Activated effector memory CD4-positive, alpha-beta T cell treated with anti-CD3 and anti-CD28 coated beads, Interleukin-2, amount 50 U/mL, for 16 hours (primary cell): ENCODE results near the gene ARAP2.

ENCODE experiments used
- DNase-seq: peaks from one replicate; pipeline ENCODE4 v3.0.0-alpha.2; 2020

ARAP2 gene

GRCh38 chr4:36244257-36245082 lies at the start of gene ARAP2:
ARAP2 (minus strand) TSS chr4:36244514; CDS start chr4:36229486, 15,028 bp downstream.
- peak; percentile 92 for DNase-seq

- no peak for DNase-seq
Measured at GRCh38 chr4:36292556-36293188, 48.4 kb upstream of the ARAP2 start.

DNA sequence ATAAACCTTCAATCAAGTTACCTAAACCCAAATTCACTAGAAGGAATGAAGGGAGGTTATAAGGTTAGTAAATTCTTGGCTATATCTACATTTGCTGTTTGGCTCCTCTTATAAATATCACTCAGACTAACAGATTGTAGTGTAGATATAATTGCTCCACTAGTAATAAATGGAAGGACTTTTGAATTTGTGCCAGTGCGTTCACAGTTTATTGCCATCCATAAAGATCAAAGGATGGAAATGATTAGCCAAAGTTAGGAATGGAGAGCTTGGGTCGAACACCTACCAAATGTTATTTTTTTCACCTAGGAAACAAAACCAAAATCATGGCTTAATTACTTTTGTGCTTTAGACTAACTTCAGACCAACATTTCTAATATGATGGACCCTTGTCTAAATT lies 46.3 kb upstream of the ARAP2 start:
- DNase-seq, result no peak

- DNase-seq, result no peak
Measured at GRCh38 chr4:36288731-36289426, 44.6 kb upstream of the ARAP2 start.

DNA sequence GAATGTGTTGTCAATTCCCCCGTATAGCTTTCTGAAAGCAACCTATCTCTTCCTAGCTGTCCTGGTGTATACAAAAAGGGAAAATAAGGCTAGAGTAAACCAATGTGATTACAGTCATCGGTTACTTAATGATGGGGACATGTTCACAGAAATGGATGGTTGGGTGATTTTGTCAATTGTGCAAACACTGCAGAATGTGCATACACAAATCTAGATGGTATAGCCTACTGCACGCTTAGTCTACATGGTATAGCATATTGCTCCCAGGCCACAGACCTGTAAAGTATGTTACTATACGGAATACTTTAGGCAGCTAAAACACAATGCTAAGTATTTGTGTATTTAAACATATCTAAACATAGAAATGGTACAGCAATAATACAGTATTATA lies 42.2 kb upstream of the ARAP2 start:
- no peak for DNase-seq

DNA sequence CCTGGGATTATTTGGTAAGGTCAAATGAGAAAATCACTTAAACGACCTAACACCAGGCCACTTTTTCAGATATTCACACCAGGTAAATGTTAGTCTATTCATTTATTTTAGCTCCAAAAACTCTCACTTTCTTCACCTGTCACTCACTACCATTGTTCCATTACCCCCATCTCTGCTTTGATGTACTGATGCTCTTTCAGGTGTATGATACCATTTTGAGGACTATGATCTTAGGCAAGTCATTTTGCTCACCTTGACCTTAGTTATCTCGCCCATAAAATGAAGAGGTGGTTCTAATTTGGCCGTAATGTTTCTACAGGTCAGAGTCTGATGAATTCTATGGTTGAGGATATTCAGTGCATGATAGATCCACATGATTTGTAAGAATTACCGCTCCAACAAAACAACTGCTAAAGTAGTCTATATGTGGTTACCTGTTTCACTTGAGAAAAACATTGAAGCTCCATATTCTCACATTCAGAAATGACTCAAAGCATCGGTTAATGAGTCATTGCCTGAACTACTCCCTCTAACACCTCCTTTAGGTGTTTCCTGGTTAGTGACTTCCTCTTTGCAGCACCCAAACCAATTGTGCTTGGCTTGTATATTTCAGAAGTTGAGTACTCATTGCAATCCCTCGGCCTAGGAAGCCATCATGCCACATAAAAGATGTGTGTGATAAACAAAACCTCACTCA lies 41.6 kb upstream of the ARAP2 start:
- DNase-seq, result peak; percentile 77

DNA sequence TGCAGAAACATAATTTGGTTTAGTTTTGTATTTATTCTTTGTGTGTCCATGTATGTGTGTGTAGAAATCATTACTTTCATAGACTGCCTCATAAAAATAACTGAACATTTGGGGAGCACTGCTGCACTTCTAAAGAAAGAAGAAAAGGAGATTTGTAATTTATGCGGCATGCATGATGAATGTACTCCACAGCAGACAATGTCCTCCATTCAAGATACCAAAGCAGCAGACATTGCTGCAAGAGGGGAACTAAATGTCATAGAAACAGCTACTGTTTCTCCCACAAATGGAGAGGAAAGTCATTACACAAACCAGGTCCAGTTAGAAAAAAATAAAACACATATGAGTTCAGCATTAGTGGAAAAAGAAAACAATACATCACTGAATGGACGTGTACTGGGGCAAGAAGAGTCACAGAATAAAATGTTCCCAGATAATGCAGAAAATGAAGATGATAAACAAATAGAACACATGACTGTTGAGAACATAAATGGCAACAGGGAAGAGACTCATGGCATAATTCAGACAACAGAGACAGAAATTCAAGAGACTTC lies 39.7 kb upstream of the ARAP2 start:
- no peak for DNase-seq

DNA sequence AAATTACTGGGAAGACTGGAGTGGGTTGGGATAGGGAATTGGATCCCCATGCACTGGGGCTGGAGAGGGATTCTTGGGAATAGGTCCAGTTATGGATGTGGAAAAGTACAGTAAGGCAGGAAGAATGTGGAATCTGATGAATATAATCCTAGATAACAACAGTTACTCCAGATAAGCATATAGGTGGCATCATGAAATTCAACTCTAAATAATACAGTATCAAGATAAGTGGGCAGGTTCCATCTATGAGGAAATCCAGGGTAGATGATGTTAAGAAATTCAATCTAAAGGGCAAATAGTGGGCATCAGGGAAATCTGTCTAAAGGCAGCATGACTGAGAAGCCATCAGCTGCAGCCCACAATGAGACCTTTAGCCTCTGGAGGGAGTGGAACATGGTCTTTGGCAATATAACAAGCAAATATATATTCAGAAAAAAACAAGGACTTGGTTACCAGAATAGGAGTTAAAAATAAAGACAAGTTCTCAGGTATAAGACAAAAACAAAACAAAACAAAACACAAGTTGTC lies 38.3 kb upstream of the ARAP2 start:
- DNase-seq, result no peak

GRCh38 chr4:36281384-36282106 lies 37.2 kb upstream of the ARAP2 start, which contains the start of gene DTHD1:
DTHD1 (plus strand) TSS chr4:36281616; CDS start chr4:36281759, 143 bp downstream.
- no peak for DNase-seq

DNA sequence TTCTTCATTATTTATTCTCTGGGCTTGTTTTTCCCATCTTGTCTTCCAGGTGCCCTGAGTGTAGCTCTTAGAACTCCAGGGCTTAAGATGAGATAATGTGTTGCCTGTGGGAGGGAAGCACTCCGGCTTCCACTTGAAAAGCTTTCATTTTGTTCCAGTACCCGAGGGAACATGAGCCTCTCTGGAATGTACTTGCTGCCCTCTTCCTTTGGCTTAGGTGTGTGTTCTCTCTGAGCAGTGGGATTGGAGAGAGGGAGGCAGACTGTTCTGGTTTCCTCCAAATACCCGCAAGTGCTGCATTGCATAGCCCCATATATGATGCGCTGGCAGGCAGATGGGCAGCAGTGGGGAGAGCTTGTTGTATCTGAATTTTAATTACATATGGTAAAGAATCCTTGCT lies 36.2 kb upstream of the ARAP2 start:
- DNase-seq, result no peak

GRCh38 chr4:36278789-36279188 lies 34.5 kb upstream of the ARAP2 start:
- no peak for DNase-seq

- no peak for DNase-seq
Measured at GRCh38 chr4:36277533-36277932, 33.2 kb upstream of the ARAP2 start.

- DNase-seq, result no peak
Measured at GRCh38 chr4:36274158-36274557, 29.8 kb upstream of the ARAP2 start.

DNA sequence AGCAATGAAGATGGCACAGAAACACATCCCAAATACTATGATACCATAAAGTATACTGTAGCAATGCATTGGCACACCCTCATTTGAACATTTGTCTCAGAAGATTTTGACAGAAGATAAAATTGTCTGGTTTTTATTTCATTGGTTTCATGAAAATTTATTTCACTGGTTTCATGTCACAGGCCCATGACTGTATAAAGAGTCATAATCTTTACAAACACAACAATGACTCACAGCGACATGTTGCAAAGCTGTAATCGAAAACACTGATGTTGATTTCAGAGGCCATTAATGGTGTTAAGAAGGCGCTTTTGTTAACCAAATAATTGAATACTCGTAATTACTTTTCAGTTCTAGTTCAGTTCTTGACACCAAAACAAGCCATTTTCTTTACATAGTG lies 29.0 kb upstream of the ARAP2 start:
- no peak for DNase-seq

- no peak for DNase-seq
Measured at GRCh38 chr4:36269533-36270173, 25.3 kb upstream of the ARAP2 start.

- no peak for DNase-seq
Measured at GRCh38 chr4:36269101-36269500, 24.8 kb upstream of the ARAP2 start.

DNA sequence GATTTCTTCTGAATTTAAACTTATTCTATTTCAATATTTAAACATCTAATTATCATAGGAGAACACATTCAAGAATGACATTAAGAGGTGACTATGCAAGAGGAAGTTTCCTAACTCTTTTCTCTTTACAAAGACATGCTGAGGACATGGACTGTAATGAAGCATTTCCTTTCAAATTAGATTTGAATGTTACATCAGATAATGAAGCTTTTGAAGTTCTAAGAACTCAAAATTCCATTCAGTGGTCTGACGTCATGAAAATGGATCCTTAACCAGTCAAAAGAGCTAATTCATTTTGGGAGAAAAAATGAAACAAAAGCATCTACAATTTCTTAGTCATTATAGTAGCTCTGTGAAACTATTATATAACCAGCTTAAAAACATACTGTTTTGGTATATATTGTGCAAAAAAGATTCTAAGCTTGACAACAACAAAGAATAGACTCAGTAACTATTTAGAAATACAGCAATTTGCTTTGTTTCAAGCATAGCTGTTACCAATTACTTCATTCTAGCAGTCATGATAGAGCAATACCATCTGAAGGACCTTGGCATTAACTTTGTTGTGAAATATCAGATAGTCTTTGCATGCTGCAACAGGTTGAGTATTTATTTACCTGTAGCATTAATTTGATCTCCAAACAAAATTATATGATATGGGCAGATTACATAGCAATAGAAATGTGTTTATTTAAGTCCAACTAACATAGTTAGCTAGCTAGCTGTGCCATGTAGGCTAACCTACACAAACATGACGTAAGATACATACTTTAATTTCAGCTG lies 23.4 kb upstream of the ARAP2 start:
- no peak for DNase-seq

DNA sequence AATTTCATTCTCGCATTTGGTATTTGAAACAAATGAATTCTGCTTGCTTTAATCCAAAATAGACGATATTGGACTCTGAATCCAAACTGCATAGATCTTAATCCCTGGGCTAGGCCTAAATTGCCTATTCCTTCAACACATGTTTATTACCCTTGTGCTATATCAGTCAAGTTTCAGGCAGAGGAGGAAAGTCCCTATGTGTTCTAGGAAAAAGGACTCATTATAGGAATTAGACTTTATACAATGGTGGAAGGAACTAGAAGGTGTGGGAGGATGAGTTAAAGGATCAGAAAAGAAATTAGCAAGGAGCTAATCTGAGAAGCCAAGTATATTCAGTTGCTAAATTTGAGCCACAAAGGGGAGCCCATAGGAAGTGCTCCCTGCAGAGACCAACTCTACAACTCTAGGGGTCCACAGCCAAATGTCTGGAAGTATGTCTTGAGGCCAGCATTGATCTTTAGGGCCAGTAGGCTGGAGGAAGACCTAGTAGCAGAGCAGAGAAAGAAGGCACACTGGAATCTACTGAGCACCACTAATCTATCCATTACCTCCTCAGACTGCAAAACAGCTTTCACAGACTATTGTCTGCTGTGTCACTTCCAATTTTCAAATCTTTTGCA lies 20.0 kb upstream of the ARAP2 start:
- DNase-seq, result no peak

- DNase-seq, result no peak
Measured at GRCh38 chr4:36260731-36261130, 16.4 kb upstream of the ARAP2 start.

- no peak for DNase-seq
Measured at GRCh38 chr4:36256398-36256891, 12.1 kb upstream of the ARAP2 start.
